Activated CD4-positive, alpha-beta T cell treated with anti-CD3 and anti-CD28 coated beads, Interleukin-2, amount 10 ng/mL, durations not matched to agents 24 days and 14 days (primary cell): ENCODE data around the gene BBS10. TPM values are rescaled to one million over a fixed set of nuclear protein-coding genes. Genes with fewer than 3 reads are reported as not detected.
A peak's percentile ranks its signal among the peaks of the same experiment; 100 is the strongest.
"Not testable (repeated sequence)": the region's sequence is repeated elsewhere in the genome, so short reads cannot be mapped to it uniquely, and the experiment has no call there.

ENCODE experiments used
- DNase-seq: peaks from one replicate; pipeline ENCODE4 v3.0.0; 2022
- H3K27ac Mint-ChIP-seq: one replicate; pipeline ENCODE4 v1.8.0; 2022; ENCODE audit warnings: mild to moderate bottlenecking, mixed read lengths
- H3K27me3 Mint-ChIP-seq: one replicate; pipeline ENCODE4 v1.8.0; 2022; ENCODE audit warnings: mixed read lengths
- H3K36me3 Mint-ChIP-seq: one replicate; pipeline ENCODE4 v1.8.0; 2022; ENCODE audit warnings: low read depth, mild to moderate bottlenecking, mixed read lengths
- H3K4me1 Mint-ChIP-seq: one replicate; pipeline ENCODE4 v1.8.0; 2021; ENCODE audit warnings: mixed read lengths
- H3K4me3 Mint-ChIP-seq: one replicate; pipeline ENCODE4 v1.8.0; 2022; ENCODE audit warnings: mild to moderate bottlenecking, moderate library complexity, mixed read lengths
- H3K9me3 Mint-ChIP-seq: one replicate; pipeline ENCODE4 v1.8.0; 2021; ENCODE audit warnings: mixed read lengths
- intact Hi-C: fragments of 100-400 bp; cut with micrococcal nuclease; formaldehyde crosslinking; loops from one replicate; pipeline ENCODE4 v1.15.1; 2023
- total RNA-seq: library from RNA; stranded (reverse); gene quantifications from 2 replicates; pipeline ENCODE4 v1.2.3, GENCODE V29; 2022

Gene BBS10
- 3.8 and 4.7 TPM in 2 replicates for total RNA-seq

GRCh38 chr12:76348079-76348901, at the start of gene BBS10:
TSS of gene BBS10 (minus strand) at chr12:76348415. CDS start at chr12:76348358, 57 bp downstream.
- peaks cover 11% of the 10 kb centered on the region for H3K36me3 Mint-ChIP-seq
- intact Hi-C loops, result loop anchor here (1.0 to 10.0 kb wide), 9 partner anchors 74 to 1016 kb away; partner anchors contain the start of genes CAPS2, GLIPR1, GLIPR1L1 and PHLDA1

DNA sequence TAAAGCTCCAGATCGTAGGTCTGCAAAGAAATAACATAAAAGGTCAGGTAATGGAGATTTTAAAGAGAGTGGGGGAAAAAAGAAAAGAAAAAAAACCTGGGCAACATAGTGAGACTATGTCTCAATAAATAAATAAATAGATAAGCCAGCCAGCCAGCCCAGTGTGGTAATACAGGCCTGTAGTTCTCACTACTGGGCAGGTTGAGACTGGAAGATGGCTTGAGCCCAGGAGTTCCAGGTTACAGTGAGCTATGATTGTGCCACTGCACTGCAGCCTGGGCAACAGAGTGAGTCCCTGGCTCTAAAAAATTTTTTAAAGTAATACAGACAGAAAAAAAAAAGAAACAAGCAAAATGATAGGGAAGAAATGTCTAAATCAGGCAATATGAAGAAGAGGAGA, 43.2 kb upstream of the BBS10 start:
- Mint-ChIP-seq H3K36me3 (peaks cover 44% of the 10 kb centered on the region), H3K4me3 (no peak overlapping the region), H3K27me3 (no peaks in the 10 kb centered on the region), H3K9me3 (no peaks in the 10 kb centered on the region), H3K27ac (no peak overlapping the region), H3K4me1 (peaks cover 4% of the 10 kb centered on the region)
- no peak for DNase-seq
- intact Hi-C loops, result no loop called here

More at GRCh38 chr12:76348079-76348901, at the start of gene BBS10:
- H3K4me1 Mint-ChIP-seq, result peaks cover 23% of the 10 kb centered on the region
- peak within 1 kb of the TSS; percentile 97 for H3K4me3 Mint-ChIP-seq
- DNase-seq, result peak; percentile 96
- no peaks in the 10 kb centered on the region for H3K27me3 Mint-ChIP-seq
- no peaks in the 10 kb centered on the region for H3K9me3 Mint-ChIP-seq
- H3K27ac Mint-ChIP-seq, result peak within 1 kb of the TSS; percentile 88

DNA sequence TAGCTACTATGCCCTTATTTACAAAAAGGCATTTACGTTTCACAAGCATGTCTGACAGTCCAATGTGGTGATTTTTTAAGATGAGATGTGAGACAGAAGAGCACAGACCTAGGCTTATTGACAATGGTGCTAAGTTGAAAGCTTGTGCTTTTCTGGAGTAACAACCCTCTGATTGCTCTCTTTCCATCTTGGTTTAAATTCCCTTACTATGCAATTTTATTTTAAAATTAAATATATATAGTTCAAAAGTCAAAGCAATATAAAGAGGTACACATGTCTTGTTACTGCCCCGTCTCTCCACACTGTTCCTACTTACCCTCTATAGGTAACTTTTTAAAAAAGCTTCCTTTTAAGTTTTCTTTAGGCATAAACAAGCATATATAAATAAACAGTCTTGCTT, 39.4 kb upstream of the BBS10 start:
- no peak overlapping the region for H3K4me3 Mint-ChIP-seq
- no peaks in the 10 kb centered on the region for H3K9me3 Mint-ChIP-seq
- peaks cover 4% of the 10 kb centered on the region for H3K4me1 Mint-ChIP-seq
- intact Hi-C loops, result no loop called here
- no peak for DNase-seq
- peaks cover 49% of the 10 kb centered on the region for H3K36me3 Mint-ChIP-seq
- no peaks in the 10 kb centered on the region for H3K27me3 Mint-ChIP-seq
- no peak overlapping the region for H3K27ac Mint-ChIP-seq

GRCh38 chr12:76384560-76384959, 36.3 kb upstream of the BBS10 start:
- no peaks in the 10 kb centered on the region for H3K4me1 Mint-ChIP-seq
- H3K27ac Mint-ChIP-seq, result no peak overlapping the region
- H3K9me3 Mint-ChIP-seq, result no peaks in the 10 kb centered on the region
- no peak overlapping the region for H3K4me3 Mint-ChIP-seq
- DNase-seq, result no peak
- no peaks in the 10 kb centered on the region for H3K27me3 Mint-ChIP-seq
- peaks cover 38% of the 10 kb centered on the region for H3K36me3 Mint-ChIP-seq
- intact Hi-C loops, result no loop called here

GRCh38 chr12:76383988-76384387, 35.8 kb upstream of the BBS10 start:
- Mint-ChIP-seq H3K4me3 (no peak overlapping the region), H3K9me3 (no peaks in the 10 kb centered on the region), H3K27me3 (no peaks in the 10 kb centered on the region), H3K36me3 (peaks cover 37% of the 10 kb centered on the region), H3K4me1 (no peaks in the 10 kb centered on the region), H3K27ac (no peak overlapping the region)
- intact Hi-C loops, result no loop called here
- DNase-seq, result no peak

DNA sequence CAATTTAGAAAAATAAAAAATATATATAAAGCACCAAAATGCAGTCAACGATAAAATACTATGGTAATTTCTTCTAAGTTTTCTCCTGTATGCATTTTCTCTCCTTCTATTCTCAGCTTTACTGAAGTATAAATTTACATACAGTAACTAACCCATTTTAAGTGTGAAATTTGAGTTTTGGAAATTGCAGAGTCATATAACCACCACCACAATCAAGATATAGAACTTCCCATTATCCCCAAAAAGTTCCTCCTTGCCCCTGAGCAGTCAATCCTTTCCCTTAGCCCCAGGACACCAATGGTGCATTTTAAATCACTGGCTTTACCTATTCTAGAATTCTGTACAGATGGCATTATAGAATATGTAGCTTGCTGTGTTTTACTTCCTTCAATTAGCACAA, 31.0 kb upstream of the BBS10 start:
- peaks cover 47% of the 10 kb centered on the region for H3K36me3 Mint-ChIP-seq
- no peak for DNase-seq
- H3K27me3 Mint-ChIP-seq, result no peaks in the 10 kb centered on the region
- no peaks in the 10 kb centered on the region for H3K9me3 Mint-ChIP-seq
- H3K4me1 Mint-ChIP-seq, result peaks cover 4% of the 10 kb centered on the region
- H3K4me3 Mint-ChIP-seq, result no peak overlapping the region
- intact Hi-C loops, result no loop called here
- no peak overlapping the region for H3K27ac Mint-ChIP-seq

GRCh38 chr12:76376876-76377275, 28.7 kb upstream of the BBS10 start:
- DNase-seq, H3K4me3 Mint-ChIP-seq, intact Hi-C loops, H3K27me3 Mint-ChIP-seq, H3K4me1 Mint-ChIP-seq, H3K9me3 Mint-ChIP-seq: not testable (repeated sequence)
- Mint-ChIP-seq H3K36me3 (peaks cover 45% of the 10 kb centered on the region), H3K27ac (peak overlapping the region; percentile 51)

GRCh38 chr12:76375939-76376338, 27.7 kb upstream of the BBS10 start:
- Mint-ChIP-seq H3K36me3 (peaks cover 47% of the 10 kb centered on the region), H3K9me3 (no peaks in the 10 kb centered on the region), H3K27me3 (no peaks in the 10 kb centered on the region), H3K4me3 (no peak overlapping the region), H3K27ac (no peak overlapping the region), H3K4me1 (peaks cover 4% of the 10 kb centered on the region)
- no peak for DNase-seq
- intact Hi-C loops, result no loop called here

GRCh38 chr12:76375470-76375869, 27.3 kb upstream of the BBS10 start:
- Mint-ChIP-seq H3K27me3 (no peaks in the 10 kb centered on the region), H3K9me3 (no peaks in the 10 kb centered on the region), H3K36me3 (peaks cover 50% of the 10 kb centered on the region), H3K4me1 (peaks cover 4% of the 10 kb centered on the region), H3K4me3 (no peak overlapping the region), H3K27ac (no peak overlapping the region)
- intact Hi-C loops, result no loop called here
- no peak for DNase-seq

GRCh38 chr12:76374386-76375020, 26.3 kb upstream of the BBS10 start:
- DNase-seq, result no peak
- Mint-ChIP-seq H3K27ac (no peak overlapping the region), H3K4me1 (peaks cover 4% of the 10 kb centered on the region), H3K4me3 (no peak overlapping the region), H3K36me3 (peaks cover 58% of the 10 kb centered on the region), H3K27me3 (no peaks in the 10 kb centered on the region), H3K9me3 (no peaks in the 10 kb centered on the region)
- intact Hi-C loops, result no loop called here

- Mint-ChIP-seq H3K9me3 (peaks cover 19% of the 10 kb centered on the region), H3K27ac (no peak overlapping the region), H3K4me1 (peaks cover 2% of the 10 kb centered on the region), H3K4me3 (no peak overlapping the region), H3K27me3 (no peaks in the 10 kb centered on the region), H3K36me3 (peaks cover 78% of the 10 kb centered on the region)
- DNase-seq, result no peak
- intact Hi-C loops, result no loop called here
Observed at GRCh38 chr12:76368230-76368629, 20.0 kb upstream of the BBS10 start.

DNA sequence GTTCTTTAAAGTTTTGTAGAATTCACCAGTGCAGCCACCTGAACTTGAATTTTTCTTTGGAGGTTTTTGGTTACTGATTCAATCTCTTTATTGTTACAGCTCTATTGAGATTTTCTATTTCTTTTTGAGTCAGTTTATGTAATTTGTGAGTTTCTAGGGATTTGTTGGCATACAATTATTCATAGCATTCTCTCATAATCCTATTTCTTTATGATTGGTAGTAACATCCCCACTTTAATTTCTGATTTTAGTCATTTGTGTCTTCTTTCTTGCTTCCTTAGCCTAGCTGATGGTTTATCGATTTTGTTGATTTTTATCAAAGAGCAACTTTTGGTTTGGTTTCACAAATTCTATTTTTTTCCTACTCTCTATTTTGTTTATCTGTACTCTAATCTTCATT, 17.9 kb upstream of the BBS10 start:
- H3K9me3 Mint-ChIP-seq, result peaks cover 19% of the 10 kb centered on the region
- intact Hi-C loops, result no loop called here
- H3K27ac Mint-ChIP-seq, result no peak overlapping the region
- H3K4me1 Mint-ChIP-seq, result peaks cover 4% of the 10 kb centered on the region
- H3K36me3 Mint-ChIP-seq, result peaks cover 82% of the 10 kb centered on the region
- DNase-seq, result no peak
- H3K4me3 Mint-ChIP-seq, result no peak overlapping the region
- H3K27me3 Mint-ChIP-seq, result no peaks in the 10 kb centered on the region

GRCh38 chr12:76364131-76364530, 15.9 kb upstream of the BBS10 start:
- DNase-seq, H3K4me1 Mint-ChIP-seq, intact Hi-C loops, H3K4me3 Mint-ChIP-seq, H3K27me3 Mint-ChIP-seq, H3K27ac Mint-ChIP-seq: not testable (repeated sequence)
- peaks cover 74% of the 10 kb centered on the region for H3K36me3 Mint-ChIP-seq
- H3K9me3 Mint-ChIP-seq, result peaks cover 19% of the 10 kb centered on the region

GRCh38 chr12:76360316-76360715, 12.1 kb upstream of the BBS10 start:
- no peaks in the 10 kb centered on the region for H3K27me3 Mint-ChIP-seq
- DNase-seq, result no peak
- no peak overlapping the region for H3K27ac Mint-ChIP-seq
- H3K9me3 Mint-ChIP-seq, result no peaks in the 10 kb centered on the region
- H3K4me3 Mint-ChIP-seq, result no peak overlapping the region
- intact Hi-C loops, result no loop called here
- peaks cover 59% of the 10 kb centered on the region for H3K36me3 Mint-ChIP-seq
- H3K4me1 Mint-ChIP-seq, result peaks cover 1% of the 10 kb centered on the region
